Measurements from ENCODE around the gene ARHGAP8. TPM values are rescaled to one million over a fixed set of nuclear protein-coding genes. Genes with fewer than 3 reads are reported as not detected.

The ARHGAP8 gene
- 10 to 100 TPM; 23.6 to 32.6 (median 26.5) TPM for total RNA-seq
- 1.7 TPM for total RNA-seq (2013)

DNA sequence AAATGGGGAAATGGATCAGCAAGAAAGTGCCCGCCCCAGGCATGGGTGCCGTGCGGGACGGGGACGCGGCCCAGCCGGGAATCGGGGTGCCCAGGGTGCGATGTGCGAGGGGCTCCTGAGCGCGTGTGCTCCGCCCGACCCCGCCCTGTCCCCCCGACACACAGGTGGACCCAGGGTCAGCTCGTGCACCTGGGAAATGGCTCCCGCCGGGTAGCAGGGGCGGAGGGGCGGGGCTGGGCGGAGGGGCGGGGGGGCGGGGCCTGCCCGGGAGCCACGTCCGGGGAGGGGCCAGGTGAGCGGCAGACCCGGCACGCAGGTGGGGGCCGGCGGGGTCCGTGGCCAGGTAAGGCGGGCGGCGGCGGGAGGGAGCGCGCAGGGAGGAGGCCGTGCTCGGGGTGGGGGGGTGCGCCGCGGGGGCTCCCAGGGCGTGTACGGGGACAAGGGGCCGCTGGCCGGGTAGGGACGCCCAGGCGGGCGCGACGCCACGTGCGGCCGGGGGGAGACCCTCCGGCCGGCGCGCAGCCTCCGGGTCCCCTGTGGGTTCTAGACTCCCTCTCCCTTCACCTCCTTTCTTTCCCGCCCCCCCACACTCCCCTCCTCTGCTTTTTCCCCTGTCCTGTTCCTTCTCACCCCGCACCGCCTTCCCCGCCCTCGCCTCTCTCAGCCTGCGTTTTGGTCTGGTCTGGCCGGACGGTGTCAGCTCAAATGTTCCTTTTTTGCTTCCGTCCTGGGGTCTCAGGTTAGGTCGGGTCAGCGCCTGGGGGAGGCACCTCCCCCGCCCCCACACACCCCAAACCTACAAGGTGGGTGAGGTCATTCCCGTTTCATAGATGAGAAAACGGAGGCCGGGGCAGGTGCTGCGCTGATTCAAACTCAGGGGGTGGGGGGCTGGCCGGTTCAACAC is at the start of gene ARHGAP8:
Gene ARHGAP8 (plus strand): TSS at position 291 of the 904 bp plus-strand sequence. CDS start 33,953 bp downstream, outside the sequence.
- H3K27ac ChIP-seq (ENCODE audit: low read length), result no peak within 1 kb of the TSS
- peaks cover 17% of the 10 kb centered on the region for H3K27me3 ChIP-seq (ENCODE audit: control insufficient read depth, insufficient read depth, low read length)
- TF ChIP-seq, protein P1, sequence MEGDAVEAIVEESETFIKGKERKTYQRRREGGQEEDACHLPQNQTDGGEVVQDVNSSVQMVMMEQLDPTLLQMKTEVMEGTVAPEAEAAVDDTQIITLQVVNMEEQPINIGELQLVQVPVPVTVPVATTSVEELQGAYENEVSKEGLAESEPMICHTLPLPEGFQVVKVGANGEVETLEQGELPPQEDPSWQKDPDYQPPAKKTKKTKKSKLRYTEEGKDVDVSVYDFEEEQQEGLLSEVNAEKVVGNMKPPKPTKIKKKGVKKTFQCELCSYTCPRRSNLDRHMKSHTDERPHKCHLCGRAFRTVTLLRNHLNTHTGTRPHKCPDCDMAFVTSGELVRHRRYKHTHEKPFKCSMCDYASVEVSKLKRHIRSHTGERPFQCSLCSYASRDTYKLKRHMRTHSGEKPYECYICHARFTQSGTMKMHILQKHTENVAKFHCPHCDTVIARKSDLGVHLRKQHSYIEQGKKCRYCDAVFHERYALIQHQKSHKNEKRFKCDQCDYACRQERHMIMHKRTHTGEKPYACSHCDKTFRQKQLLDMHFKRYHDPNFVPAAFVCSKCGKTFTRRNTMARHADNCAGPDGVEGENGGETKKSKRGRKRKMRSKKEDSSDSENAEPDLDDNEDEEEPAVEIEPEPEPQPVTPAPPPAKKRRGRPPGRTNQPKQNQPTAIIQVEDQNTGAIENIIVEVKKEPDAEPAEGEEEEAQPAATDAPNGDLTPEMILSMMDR (IDR thresholded peaks at IDR 0.05), result no peak
- peaks cover 11% of the 10 kb centered on the region for H3K4me1 ChIP-seq (ENCODE audit: control insufficient read depth, insufficient read depth, low read length)
- intact Hi-C loops (cut with micrococcal nuclease), result no loop called here
- ATAC-seq (peak in 2 of 3 donors; percentile 38 to 51), DNase-seq (peak in 1 of 2 donors; percentile 47)
- Mint-ChIP-seq H3K4me3 (peak within 1 kb of the TSS; percentile 74), H3K27ac (no peak within 1 kb of the TSS), H3K9me3 (no peaks in the 10 kb centered on the region), H3K36me3 (no peaks in the 10 kb centered on the region), H3K4me1 (peaks cover 0 to 4% of the 10 kb centered on the region in 2 donors), H3K27me3 (ENCODE audit: low read depth in 2 of 2) (peaks cover 0 to 13% of the 10 kb centered on the region in 2 donors)
- WGBS (ENCODE audit: insufficient coverage), result 2% methylated on average over 75 of the region's 78 CpGs
- H3K9me3 ChIP-seq (ENCODE audit: control insufficient read depth, insufficient read depth, low read length), result no peaks in the 10 kb centered on the region
- no peaks in the 10 kb centered on the region for H3K36me3 ChIP-seq (ENCODE audit: control insufficient read depth, insufficient read depth, low read length)
- H3K4me3 ChIP-seq (ENCODE audit: low read length), result no peak within 1 kb of the TSS

GRCh38 chr22:44703255-44703870 is 49.0 kb upstream of the ARHGAP8 start:
- H3K27me3 ChIP-seq (ENCODE audit: control insufficient read depth, insufficient read depth, low read length), result no peaks in the 10 kb centered on the region
- H3K4me3 ChIP-seq (ENCODE audit: low read length), result peak overlapping the region; percentile 53
- TF ChIP-seq, protein P1 (IDR thresholded peaks at IDR 0.05), result no peak
- no peak overlapping the region for H3K27ac ChIP-seq (ENCODE audit: low read length)
- Mint-ChIP-seq H3K27me3 (ENCODE audit: low read depth in 2 of 2) (no peaks in the 10 kb centered on the region), H3K9me3 (no peaks in the 10 kb centered on the region), H3K4me1 (peaks cover 42 to 63% of the 10 kb centered on the region in 2 donors), H3K36me3 (no peaks in the 10 kb centered on the region), H3K4me3 (peak overlapping the region; percentile 83), H3K27ac (peak overlapping the region in 1 of 2 donors; percentile 35)
- no peaks in the 10 kb centered on the region for H3K9me3 ChIP-seq (ENCODE audit: control insufficient read depth, insufficient read depth, low read length)
- ATAC-seq, result no peak
- H3K4me1 ChIP-seq (ENCODE audit: control insufficient read depth, insufficient read depth, low read length), result peaks cover 77% of the 10 kb centered on the region
- no peak for DNase-seq
- WGBS (ENCODE audit: insufficient coverage), result 79% methylated on average over 23 of the region's 23 CpGs
- intact Hi-C loops (cut with micrococcal nuclease), result no loop called here
- H3K36me3 ChIP-seq (ENCODE audit: control insufficient read depth, insufficient read depth, low read length), result peaks cover 6% of the 10 kb centered on the region

GRCh38 chr22:44704159-44705021 is 48.0 kb upstream of the ARHGAP8 start:
- no peak overlapping the region for H3K4me3 ChIP-seq (ENCODE audit: low read length)
- peaks cover 77% of the 10 kb centered on the region for H3K4me1 ChIP-seq (ENCODE audit: control insufficient read depth, insufficient read depth, low read length)
- TF ChIP-seq, protein P1 (IDR thresholded peaks at IDR 0.05), result no peak
- Mint-ChIP-seq H3K4me1 (peaks cover 35 to 61% of the 10 kb centered on the region in 2 donors), H3K36me3 (no peaks in the 10 kb centered on the region), H3K27ac (no peak overlapping the region), H3K9me3 (no peaks in the 10 kb centered on the region), H3K27me3 (ENCODE audit: low read depth in 2 of 2) (no peaks in the 10 kb centered on the region), H3K4me3 (peak overlapping the region; percentile 83)
- intact Hi-C loops (cut with micrococcal nuclease), result no loop called here
- 80% methylated on average over 16 of the region's 16 CpGs for WGBS (ENCODE audit: insufficient coverage)
- no peaks in the 10 kb centered on the region for H3K27me3 ChIP-seq (ENCODE audit: control insufficient read depth, insufficient read depth, low read length)
- peaks cover 6% of the 10 kb centered on the region for H3K36me3 ChIP-seq (ENCODE audit: control insufficient read depth, insufficient read depth, low read length)
- no peak for ATAC-seq
- H3K27ac ChIP-seq (ENCODE audit: low read length), result no peak overlapping the region
- H3K9me3 ChIP-seq (ENCODE audit: control insufficient read depth, insufficient read depth, low read length), result no peaks in the 10 kb centered on the region
- no peak for DNase-seq

Measured in natural killer cell (primary cell).